Esophagus squamous epithelium (tissue), 5 donors: ENCODE data around the gene FCRLB. TPM values are rescaled to one million over a fixed set of nuclear protein-coding genes. Genes with fewer than 3 reads are reported as not detected.

Experiments
- DNase-seq: peaks from one replicate; lab custom pipeline; 2025; lab: John Stamatoyannopoulos, UW
- H3K27ac ChIP-seq, 4 donors: fragments of 200-600 bp; sonication (generic); one replicate each; pipeline ENCODE4 v1.5.1; 2016 to 2019; ENCODE audit warnings: mild to moderate bottlenecking in 1 of 4
- H3K27me3 ChIP-seq, 4 donors: fragments of 200-600 bp; sonication (generic); 1 replicate in 3 of 4; 2 replicates in 1 of 4; pipeline versions ENCODE4 v1.5.1 to v1.6.0; 2017 to 2021; ENCODE audit warnings: antibody characterized with exemption in 1 of 4
- H3K36me3 ChIP-seq, 3 donors: fragments of 200-600 bp; sonication (generic); one replicate each; pipeline ENCODE4 v1.5.1; 2016 to 2019
- H3K4me1 ChIP-seq, 3 donors: fragments of 200-600 bp; sonication (generic); one replicate each; pipeline ENCODE4 v1.5.1; 2017 to 2019
- H3K4me3 ChIP-seq, 4 donors: fragments of 200-600 bp; sonication (generic); 1 replicate in 3 of 4; 2 replicates in 1 of 4; pipeline ENCODE4 v1.5.1; 2016 to 2019; ENCODE audit warnings: mild to moderate bottlenecking in 2 of 4, moderate library complexity in 1 of 4
- H3K9me3 ChIP-seq, 3 donors: fragments of 200-600 bp; sonication (generic); one replicate each; pipeline ENCODE4 v1.5.1; 2016 to 2019
- POLR2A ChIP-seq, 4 donors: fragments of 450-650 bp; IDR thresholded peaks; one replicate each; pipeline ENCODE4 v1.6.1; 2017; ENCODE audit warnings: antibody characterized with exemption in 4 of 4, mild to moderate bottlenecking in 4 of 4, moderate library complexity in 3 of 4
- WGBS, 2 donors: methylation state at CpG; one replicate each; pipeline ENCODE4 v1.1.5; 2018; 5-methylcytosine and 5-hydroxymethylcytosine counted together
- intact Hi-C: fragments of 100-400 bp; cut with DNase I; formaldehyde crosslinking; loops from one replicate; pipeline ENCODE4 v1.15.0; 2022
- total RNA-seq, 4 donors: library from RNA; depleted of rRNA; stranded (reverse); fragments of >200 nt; gene quantifications; one replicate each; pipeline ENCODE4 v1.1.0, GENCODE V29; 2016
- TF ChIP-seq, protein P1 (sequence below), 6 experiments: fragments of 450-650 bp in 4 of 6; fragments of 200-600 bp in 2 of 6; sonication (generic) in 2 of 6; IDR thresholded peaks; one replicate each; pipeline ENCODE4 v1.5.1; 2016 to 2019; ENCODE audit warnings: antibody characterized with exemption in 6 of 6, mild to moderate bottlenecking in 4 of 6, moderate library complexity in 4 of 6
- donor health status: DM: yes; HTN: yes; CAD: no.

Gene FCRLB
- total RNA-seq, 4 donors from 2014 or later, result 0.31 to 1.2 (median 0.83) TPM

DNA sequence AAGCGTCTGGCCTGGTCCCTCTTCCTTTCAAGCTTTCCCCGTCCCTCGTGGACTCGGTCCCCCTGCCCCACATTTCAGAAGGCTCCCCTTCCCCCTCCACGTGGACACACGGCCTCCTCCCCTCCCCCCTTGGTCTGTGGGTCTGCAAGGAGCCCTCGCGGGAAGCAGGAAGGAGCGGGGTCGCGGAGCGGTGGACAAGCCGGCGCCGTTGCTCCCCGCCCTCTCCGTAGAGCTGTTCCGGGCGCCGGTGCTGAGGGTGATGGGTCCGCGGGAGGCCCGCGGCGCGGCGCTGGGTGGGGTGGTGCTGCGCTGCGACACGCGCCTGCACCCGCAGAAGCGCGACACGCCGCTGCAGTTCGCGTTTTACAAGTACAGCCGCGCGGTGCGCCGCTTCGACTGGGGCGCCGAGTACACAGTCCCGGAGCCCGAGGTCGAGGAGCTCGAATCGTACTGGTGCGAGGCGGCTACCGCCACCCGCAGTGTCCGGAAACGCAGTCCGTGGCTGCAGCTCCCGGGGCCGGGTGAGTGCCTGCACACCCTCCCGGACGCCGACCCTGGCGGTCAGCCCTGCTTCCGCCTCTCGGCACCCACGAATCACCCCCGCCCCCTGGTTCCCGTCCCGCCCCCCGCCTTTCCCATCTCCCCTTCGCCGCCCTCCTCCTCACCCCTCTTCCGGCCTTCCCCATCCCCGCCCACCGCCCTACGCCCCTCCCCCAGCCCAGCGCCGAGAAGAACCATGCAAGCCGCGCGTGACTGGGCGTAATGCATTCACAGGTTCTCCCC is 5.3 kb downstream of the FCRLB start:
- DNase-seq, result peak; percentile 60
- intact Hi-C loops, result no loop called here
- Histone ChIP-seq H3K4me1 (peaks cover 5 to 31% (median 5%) of the 10 kb centered on the region in 3 donors), H3K27me3 (peaks cover 0 to 16% (median 0%) of the 10 kb centered on the region in 4 donors), H3K36me3 (no peaks in the 10 kb centered on the region), H3K27ac (peak overlapping the region; percentile 74 to 87 (median 82)), H3K4me3 (peak overlapping the region; percentile 47 to 86 (median 68)), H3K9me3 (no peaks in the 10 kb centered on the region)
- WGBS, 2 donors, result 0% methylated on average over 8 to 9 of the region's 83 CpGs
- TF ChIP-seq, protein P1, sequence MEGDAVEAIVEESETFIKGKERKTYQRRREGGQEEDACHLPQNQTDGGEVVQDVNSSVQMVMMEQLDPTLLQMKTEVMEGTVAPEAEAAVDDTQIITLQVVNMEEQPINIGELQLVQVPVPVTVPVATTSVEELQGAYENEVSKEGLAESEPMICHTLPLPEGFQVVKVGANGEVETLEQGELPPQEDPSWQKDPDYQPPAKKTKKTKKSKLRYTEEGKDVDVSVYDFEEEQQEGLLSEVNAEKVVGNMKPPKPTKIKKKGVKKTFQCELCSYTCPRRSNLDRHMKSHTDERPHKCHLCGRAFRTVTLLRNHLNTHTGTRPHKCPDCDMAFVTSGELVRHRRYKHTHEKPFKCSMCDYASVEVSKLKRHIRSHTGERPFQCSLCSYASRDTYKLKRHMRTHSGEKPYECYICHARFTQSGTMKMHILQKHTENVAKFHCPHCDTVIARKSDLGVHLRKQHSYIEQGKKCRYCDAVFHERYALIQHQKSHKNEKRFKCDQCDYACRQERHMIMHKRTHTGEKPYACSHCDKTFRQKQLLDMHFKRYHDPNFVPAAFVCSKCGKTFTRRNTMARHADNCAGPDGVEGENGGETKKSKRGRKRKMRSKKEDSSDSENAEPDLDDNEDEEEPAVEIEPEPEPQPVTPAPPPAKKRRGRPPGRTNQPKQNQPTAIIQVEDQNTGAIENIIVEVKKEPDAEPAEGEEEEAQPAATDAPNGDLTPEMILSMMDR (IDR thresholded peaks at IDR 0.05), result peak in 1 of 6 experiments; percentile 17
- peak in 2 of 4 donors; percentile 33 to 71 for TF ChIP-seq POLR2A (IDR thresholded peaks at IDR 0.05)

DNA sequence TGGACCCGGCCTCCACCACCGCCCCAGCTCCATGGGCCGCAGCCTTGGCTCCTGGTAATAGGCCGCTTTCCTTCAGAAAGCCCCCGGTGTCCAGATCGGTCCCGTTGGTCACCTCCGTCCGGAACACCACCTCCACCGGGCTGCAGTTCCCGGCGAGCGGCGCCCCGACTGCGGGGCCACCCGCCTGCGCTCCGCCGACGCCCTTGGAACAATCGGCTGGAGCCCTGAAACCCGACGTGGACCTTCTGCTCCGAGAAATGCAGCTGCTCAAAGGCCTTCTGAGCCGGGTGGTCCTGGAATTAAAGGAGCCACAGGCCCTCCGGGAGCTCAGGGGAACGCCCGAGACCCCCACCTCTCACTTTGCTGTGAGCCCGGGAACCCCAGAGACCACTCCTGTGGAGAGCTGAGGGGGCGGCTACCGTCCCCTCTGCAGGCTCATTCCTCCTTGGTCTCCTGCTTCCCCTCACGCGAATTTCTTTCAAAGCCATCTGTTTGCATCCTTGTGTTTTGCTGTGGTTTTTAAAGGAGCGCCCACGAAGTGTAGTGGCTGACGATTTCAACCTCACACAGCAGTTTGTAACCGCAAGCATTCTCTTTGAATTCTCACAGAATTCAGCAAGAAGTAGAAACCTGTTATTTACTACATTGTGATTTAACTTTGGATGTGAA is 6.0 kb downstream of the FCRLB start:
- intact Hi-C loops, result no loop called here
- Histone ChIP-seq H3K4me3 (peak overlapping the region; percentile 47 to 86 (median 68)), H3K27ac (peak overlapping the region; percentile 74 to 87 (median 82)), H3K36me3 (no peaks in the 10 kb centered on the region), H3K9me3 (no peaks in the 10 kb centered on the region), H3K4me1 (peaks cover 5 to 31% (median 5%) of the 10 kb centered on the region in 3 donors), H3K27me3 (peaks cover 0 to 10% (median 0%) of the 10 kb centered on the region in 4 donors)
- TF ChIP-seq, protein P1 (IDR thresholded peaks at IDR 0.05), result no peak
- TF ChIP-seq POLR2A (IDR thresholded peaks at IDR 0.05), result no peak
- 5 to 14% methylated on average over 9 to 19 of the region's 38 CpGs for WGBS, 2 donors
- no peak for DNase-seq

DNA sequence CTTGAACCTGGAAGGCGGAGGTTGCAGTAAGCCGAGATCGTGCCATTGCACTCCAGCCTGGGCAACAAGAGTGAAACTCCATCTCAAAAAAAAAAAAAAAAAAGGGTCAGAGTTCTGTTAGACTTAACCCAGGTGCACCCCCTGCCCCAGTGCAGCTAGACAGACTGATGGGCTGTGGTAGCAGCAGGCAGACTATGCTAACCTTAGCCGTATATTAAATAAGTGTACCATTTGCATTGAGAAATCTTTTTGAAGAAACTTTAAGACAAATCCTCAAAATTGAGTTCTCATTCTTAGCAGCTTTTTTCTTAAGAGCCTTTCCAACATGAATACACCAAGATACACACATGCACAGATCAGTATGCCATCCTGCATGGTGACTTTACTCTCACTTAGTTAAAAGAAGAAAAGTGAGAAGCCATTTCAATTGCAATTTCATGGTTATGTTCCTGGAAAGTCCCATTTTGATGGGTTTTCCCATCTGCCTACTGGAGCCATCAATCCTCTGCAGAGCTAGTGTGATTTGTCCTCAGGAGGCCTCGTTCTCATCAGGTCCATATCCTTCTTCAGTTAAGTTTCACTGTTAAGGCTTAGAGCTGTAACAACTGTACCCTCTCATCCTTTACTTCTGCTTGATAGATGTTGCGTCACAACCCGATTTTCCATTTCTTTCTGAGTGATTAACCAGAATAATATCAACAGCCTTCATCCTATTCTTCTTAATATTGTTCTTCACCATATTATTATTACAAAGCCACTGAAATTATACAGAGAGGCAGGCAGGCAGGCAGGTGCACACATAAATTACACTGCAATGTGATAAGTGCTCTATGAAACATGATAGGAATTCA is 7.3 kb downstream of the FCRLB start:
- TF ChIP-seq POLR2A (IDR thresholded peaks at IDR 0.05), result no peak
- TF ChIP-seq, protein P1 (IDR thresholded peaks at IDR 0.05), result no peak
- WGBS, 2 donors, result 64 to 78% methylated on average over 4 to 5 of the region's 7 CpGs
- H3K27me3 ChIP-seq, result peaks cover 0 to 6% (median 0%) of the 10 kb centered on the region in 4 donors
- H3K4me3 ChIP-seq, result no peak overlapping the region
- H3K9me3 ChIP-seq, result no peaks in the 10 kb centered on the region
- DNase-seq, result no peak
- H3K4me1 ChIP-seq, result peaks cover 5 to 39% (median 5%) of the 10 kb centered on the region in 3 donors
- H3K36me3 ChIP-seq, result no peaks in the 10 kb centered on the region
- H3K27ac ChIP-seq, result no peak overlapping the region
- intact Hi-C loops, result no loop called here

DNA sequence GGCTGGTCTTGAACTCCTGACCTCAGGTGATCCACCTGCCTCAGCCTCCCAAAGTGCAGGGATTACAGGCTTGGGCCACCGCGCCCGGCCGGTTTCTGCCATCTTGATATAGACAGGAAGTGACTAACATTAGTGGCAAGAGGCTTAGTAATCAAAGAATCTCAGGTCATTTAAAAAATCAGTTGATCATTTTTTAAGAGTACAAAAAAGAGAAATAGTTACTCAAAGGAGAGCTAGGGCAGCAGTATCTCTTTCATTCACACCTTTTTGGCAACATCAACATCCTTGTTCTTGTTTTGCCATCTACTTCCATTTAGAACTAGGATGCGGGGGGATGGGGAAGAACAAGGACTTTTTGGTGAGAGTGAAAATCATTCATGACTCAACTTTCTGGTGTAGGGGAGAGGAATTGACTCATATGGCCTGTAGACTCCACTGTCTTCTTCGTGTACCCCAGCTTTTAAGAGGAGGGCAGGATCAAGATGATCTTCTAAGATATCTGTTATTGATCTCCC is 8.8 kb downstream of the FCRLB start:
- no peak overlapping the region for H3K4me3 ChIP-seq
- no peaks in the 10 kb centered on the region for H3K9me3 ChIP-seq
- H3K27me3 ChIP-seq, result peaks cover 0 to 2% (median 0%) of the 10 kb centered on the region in 4 donors
- DNase-seq, result no peak
- TF ChIP-seq, protein P1 (IDR thresholded peaks at IDR 0.05), result no peak
- TF ChIP-seq POLR2A (IDR thresholded peaks at IDR 0.05), result no peak
- no peak overlapping the region for H3K27ac ChIP-seq
- H3K4me1 ChIP-seq, result peaks cover 5 to 44% (median 5%) of the 10 kb centered on the region in 3 donors
- intact Hi-C loops, result no loop called here
- WGBS, 2 donors, result 36 to 38% methylated on average over 5 to 6 of the region's 6 CpGs
- no peaks in the 10 kb centered on the region for H3K36me3 ChIP-seq
